Fibroblast of mammary gland (primary cell): ENCODE measurements around the gene PEX6.
"Not testable (repeated sequence)": the region's sequence is repeated elsewhere in the genome, so short reads cannot be mapped to it uniquely, and the experiment has no call there.

Source experiments
- DNase-seq: peaks from one replicate; pipeline ENCODE4 v3.0.0-alpha.2; 2010; ENCODE audit warnings: low read depth
- H3K4me3 ChIP-seq: 2 replicates; pipeline ENCODE4 v1.5.1; 2011; ENCODE audit warnings: low read depth, mild to moderate bottlenecking, low read length, moderate library complexity; ENCODE audit not compliant: control insufficient read depth
- CTCF ChIP-seq: conservative IDR thresholded peaks from 2 replicates; pipeline ENCODE4 v1.5.1; 2011; ENCODE audit warnings: low read depth, low read length, inconsistent platforms; ENCODE audit not compliant: control insufficient read depth, insufficient read depth

Gene PEX6

GRCh38 chr6:43005844-43006243 lies 26.9 kb upstream of the PEX6 start:
- TF ChIP-seq CTCF, result no peak
- DNase-seq, result no peak
- no peak overlapping the region for H3K4me3 ChIP-seq

- TF ChIP-seq CTCF, result no peak
- no peak overlapping the region for H3K4me3 ChIP-seq
- no peak for DNase-seq
These were observed 22.9 kb upstream of the PEX6 start for GRCh38 chr6:43001843-43002242.

- not testable (repeated sequence) for DNase-seq, H3K4me3 ChIP-seq
These were observed 19.2 kb upstream of the PEX6 start for GRCh38 chr6:42998205-42998604.

- H3K4me3 ChIP-seq, result no peak overlapping the region
- no peak for DNase-seq
- TF ChIP-seq CTCF, result peak; percentile 6
These were observed 17.5 kb upstream of the PEX6 start for GRCh38 chr6:42996513-42996912.

- TF ChIP-seq CTCF, result no peak
- no peak overlapping the region for H3K4me3 ChIP-seq
- DNase-seq, result no peak
These were observed 14.5 kb upstream of the PEX6 start for GRCh38 chr6:42993445-42993844.

GRCh38 chr6:42989923-42990322 lies 10.9 kb upstream of the PEX6 start:
- TF ChIP-seq CTCF, result no peak
- no peak overlapping the region for H3K4me3 ChIP-seq
- DNase-seq, result no peak

- H3K4me3 ChIP-seq, result no peak overlapping the region
- DNase-seq, result peak; percentile 83
- TF ChIP-seq CTCF, result no peak
These were observed 9.6 kb upstream of the PEX6 start for GRCh38 chr6:42988486-42989020.
